Left forelimb (tissue), 1 donor: ENCODE data around the gene MGAT1.
"Not testable (repeated sequence)": the region's sequence is repeated elsewhere in the genome, so short reads cannot be mapped to it uniquely, and the experiment has no call there.

Experiments
- DNase-seq: peaks from one replicate; pipeline ENCODE4 v3.0.0-alpha.2; 2018; ENCODE audit warnings: low spot score

Gene MGAT1

DNA sequence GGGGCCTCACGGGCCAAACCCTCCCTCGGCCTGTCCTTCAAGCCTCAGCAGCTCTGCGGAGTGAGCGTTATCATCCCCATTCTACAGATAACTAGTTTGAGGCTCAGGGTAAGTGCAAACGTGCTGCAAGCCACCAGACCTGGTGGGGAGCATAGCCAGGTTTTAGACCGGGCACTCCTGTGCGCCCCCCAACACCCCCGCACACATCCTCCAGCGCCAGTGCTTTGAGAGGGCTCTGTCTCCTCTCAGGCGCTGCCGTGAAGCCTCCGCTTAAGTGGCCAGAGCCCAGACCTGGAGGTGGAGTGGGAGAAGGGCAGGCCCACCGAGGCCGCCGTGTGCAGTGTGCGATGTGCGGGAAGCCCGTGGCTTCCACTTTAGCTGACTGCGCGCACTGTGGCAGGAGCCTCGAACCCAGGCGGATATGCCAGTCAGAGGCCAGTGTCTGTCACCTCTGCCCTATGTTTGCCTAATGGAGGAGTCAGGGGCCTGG is 1.6 kb upstream of the MGAT1 start:
- DNase-seq, result peak; percentile 33

DNA sequence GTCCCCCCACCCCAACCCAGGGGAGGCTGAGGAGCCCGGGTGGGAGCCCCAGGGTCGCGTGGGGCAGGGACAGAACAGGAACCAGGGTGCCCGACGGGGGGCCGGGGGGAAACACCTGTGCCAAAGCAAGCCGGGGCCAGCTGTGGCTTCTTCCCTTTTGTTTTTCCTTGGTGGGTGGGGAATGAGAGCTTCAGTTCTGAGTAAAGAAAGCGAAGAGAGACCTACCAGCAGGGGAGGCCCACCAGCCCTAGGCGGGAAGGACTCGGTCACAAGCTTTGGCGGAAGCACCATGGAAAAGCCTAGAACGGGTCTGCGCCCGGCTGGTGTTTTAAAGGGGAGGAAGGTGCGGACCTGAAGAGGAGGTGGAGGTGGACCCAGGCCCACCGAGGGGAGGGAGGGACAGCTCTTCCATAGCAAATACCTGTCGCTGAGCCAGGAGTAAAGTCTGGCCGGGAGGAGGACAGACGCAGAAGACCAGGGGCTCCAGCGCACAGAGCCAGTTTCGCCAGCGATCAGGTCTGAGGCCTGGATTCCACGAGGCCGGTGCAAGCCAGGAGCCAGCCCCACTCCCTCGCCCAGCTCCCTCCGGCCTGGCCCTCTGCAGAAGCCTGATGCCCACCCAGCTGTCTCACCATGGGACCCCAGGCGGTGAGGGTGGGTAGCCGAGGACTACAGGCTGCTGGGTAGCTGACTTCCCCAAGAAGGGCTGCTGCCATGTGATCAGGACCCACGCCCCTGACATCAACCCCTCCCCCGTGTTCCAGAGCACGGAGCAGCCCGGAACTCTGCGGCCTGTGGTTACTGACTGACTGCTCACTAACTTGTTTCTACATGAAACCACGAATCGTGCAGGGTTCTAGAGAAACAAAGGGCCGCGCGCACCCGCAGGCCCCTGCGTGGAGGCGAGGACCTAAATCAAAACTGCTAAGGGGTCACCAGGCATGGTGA is 849 bp upstream of the MGAT1 start:
- peak; percentile 69 for DNase-seq

DNA sequence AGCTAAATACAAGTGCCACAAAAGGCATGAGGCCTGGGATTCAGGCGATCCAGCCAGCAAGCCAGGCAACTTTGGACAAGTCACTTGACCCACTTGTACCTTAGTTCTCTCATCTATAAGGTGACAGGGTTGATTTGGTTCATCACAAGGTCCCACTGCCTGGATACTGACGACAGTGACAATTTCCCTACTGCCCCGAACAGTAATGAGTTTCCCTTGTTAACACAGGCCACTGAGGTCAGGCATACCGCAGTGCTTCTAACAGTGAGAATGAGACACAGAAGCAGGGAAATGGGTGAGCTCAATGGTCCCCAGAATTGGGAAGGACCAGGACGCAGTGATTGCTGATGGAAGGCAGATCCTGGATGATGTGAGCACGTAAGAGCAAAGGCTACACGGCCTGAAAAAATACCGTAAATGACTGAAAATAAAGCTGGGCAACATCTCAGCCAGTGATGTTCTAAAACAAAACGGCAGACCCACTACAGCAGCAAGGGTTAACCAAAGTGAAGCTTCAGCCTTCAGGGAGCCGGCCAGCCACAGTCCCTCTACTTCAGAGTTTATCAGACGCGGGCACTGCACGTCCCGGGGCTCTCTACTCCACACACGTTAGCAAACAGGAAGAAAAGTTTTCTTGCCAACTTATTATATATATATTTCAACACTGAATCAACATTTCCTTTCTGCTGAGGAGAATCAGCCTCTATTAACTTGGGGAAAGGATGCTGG is 846 bp downstream of the MGAT1 start:
- no peak for DNase-seq

DNA sequence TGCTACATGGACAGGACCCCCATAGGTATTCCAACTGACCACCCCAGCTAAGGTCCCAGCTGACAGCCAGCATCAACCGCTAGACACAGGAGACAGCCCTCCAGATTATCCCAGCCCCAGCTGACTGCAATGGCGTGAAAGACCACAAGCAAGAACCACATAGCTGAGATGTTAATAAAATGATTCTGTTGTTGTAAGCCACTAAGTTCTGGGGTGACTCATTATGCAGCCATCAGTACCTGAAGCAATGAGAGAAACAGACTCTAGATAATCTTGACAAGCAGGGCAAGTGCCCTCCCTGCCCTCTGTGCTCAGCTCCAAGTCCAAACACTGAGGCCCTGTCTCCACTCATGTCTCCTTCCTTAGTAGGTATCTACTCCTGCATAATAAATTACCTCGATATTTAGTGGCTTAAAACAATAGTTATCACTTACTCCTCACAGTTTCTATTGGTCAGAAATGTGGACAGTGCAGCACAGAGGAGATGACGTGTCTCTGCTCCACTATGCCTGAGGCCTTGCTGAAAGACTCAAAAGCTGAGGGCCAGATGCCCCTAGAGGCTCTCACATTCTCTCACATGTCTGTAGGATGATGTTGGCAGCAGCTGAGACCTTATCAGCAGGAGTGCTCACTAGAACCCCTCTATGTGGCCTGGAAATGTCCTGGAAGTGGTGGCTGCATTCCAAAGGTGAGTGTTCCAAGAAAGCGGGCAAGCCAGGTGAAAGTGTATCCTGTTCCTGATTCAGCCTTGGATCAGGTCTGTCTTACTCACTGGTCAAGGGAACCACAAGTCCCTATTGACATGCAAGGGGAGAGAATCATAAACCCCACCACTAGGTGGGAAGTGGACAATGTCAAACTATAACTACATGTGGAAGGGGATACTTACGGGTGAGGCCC is 2.5 kb downstream of the MGAT1 start:
- DNase-seq, result no peak

DNA sequence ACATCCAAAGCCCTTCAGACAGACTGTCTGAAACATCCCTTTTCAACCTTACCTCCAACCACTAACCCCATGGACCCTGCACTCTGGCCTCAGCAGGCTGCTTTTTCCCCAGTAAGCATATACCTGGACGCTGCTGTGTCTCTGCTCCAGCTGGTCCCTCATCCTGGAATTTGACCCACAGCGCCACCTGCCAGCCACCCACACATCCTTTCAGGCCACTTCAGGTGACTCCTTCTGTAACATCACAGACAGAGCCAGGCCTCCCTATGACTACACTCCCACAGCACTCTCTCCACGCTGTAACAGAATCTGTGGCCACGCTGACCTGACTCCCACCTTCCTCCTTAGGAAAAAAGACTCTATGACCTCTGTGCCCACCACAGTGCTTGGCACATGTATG is 3.4 kb downstream of the MGAT1 start:
- DNase-seq, result no peak

DNA sequence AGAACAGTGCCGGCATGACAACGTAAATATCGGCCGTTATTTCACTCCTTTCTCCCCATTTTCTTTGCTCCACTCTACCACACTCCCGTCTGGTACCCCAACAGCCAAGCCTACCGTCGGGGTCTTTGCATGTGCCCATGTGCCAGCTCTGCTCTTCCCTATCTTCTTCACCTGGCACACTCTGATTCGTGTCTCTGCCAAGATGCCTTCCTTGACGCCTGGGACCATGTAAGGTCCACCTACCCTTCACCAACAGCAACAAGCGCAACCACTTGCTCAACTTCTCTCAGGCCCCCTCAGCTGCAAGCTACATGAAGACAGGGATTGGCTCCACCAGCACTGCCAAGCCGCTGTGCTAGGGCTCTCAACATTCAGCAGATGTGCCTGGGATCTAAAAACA is 4.4 kb downstream of the MGAT1 start:
- no peak for DNase-seq

DNA sequence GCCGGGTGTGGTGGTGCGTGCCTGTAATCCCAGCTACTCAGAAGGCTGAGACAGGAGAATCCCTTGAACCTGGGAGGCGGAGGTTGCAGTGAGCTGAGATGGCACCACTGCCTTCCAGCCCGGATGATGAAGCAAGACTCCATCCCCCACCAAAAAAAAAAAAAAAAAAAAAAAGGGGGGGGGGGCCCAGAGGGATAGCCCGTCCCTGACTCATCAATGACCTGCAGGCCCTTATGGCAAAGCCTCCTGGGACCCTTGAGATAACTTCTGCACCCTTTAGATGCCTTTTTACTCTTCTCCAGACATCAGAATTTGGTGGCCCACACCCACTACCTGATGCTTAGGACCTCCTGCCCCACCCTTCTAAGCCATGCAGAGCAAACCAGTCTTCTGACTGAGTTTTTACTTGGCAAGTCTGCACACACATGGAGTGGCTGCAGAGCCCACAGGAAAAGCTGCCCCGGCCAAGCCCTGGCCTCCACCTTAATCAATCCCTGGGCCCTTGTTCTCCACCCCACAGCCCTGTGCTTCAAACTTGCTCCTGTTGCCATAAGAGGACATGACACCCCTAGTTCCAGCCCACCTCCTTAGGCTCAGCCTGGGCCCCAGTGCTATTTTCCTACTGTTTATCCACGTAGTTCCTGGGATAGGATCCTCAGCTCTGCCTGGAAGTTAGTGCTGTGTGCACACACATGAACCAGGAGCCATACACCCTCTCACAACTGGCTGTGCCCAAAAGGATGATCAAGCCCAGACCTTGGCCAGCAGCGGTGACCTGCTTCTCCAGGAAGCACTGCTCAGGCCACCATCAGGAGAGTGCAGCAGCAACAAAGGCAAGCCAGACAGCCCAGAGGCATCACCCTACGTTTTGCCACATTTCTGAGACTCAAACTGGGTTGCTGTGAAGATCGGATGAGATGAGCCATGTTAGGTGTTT is 5.1 kb downstream of the MGAT1 start:
- DNase-seq, result peak; percentile 15

DNA sequence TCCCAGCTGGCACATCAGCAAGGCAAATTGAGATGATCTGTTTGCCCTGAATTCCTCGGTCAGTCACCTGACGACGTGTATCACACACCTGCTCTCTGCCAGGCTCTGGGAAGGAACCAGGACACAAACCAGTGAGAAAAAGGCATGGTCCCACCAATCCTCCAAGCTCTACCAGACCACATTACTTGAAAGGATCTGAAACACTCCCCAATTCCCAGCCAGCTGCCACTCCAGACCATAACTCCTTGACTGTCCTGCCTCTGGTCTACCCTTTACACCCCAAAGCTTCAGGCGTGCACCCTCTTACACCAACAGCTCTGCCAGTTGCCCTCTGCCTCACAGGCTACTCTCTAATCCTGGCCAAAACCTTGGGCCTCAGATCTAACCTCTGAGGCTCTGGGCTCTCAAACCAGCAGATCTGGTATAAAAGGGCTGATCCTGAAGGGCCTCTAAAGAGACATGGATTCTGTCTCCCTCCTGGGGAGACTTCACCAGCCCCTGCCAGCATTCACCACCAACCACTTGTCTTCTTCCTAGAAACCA is 6.8 kb downstream of the MGAT1 start:
- DNase-seq, result no peak

DNA sequence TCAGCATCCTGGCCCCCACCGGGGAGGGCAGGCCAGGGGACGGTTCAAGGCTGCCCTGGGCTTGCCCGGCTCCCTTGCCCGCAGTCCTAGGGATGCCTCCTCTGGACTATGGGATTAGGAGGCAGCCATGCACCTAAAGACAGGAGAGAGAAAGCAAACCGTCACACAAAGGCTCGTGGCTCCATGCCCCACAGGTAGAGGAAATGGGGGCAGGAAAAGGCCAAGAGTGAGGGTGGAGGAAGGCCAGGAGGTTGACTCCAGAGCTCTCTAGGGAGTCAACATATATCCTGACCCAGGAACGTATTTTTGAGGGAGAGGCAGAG is 9.7 kb downstream of the MGAT1 start:
- no peak for DNase-seq

DNA sequence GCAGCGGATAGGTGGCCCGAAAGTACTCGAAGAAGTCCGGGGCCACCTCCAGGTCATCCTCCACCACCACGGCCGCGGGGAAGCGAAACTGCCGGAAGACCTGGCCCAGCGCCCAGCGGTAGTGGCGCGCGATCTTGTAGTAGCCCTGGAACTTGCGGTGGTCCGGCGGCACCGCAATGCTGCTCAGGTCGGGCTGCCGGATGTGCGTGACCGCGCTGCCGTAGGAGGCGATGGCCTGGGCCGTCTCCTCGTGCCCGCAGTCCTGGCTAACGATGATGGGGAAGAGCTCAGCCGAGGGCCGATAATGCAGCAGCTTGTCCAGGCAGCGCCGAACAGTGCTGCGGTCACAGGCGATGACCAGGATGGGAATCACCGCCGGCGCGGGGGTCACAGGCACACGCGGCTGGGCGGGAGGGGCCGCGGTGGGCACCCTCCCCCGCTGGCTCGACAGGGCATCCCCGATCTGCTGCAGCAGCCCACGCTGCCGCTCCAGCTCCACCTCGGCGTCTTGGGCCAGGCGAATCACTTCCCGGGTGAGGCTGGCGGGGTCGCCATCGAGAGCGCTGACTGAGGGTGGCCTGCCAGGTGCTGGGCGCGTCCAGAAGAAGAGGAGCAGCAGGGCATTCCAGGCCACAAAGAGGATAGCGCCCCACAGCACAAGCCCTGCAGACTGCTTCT is 10.2 kb downstream of the MGAT1 start:
- no peak for DNase-seq

DNA sequence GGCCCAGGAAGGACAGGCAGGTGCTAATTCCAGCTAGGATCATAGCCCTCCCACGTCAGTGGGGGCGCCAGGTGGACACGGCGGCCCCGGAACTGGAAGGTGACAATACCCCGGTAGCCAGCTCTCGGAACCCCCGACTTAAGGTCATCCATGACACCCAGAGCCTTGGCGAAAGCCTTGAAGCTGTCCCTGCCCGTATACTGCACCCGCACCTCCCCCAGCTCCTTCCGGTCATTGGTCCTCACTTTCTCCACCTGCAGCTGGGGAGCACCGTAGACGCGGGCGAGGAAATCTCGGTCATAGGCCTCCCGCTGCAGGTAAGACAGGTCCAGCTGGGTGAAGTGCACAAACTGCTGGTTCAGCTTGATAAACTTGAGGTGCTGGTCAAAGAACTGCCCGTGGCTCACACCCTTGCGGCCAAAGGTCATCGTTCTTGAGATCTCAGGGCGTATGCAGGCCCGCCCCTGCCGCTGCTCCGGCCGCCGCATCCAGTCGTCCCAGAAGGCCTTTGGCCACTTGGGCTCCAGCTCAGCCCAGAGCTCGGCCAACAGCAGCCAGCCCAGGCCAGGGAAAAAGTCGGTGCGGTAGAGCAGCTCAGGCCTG is 10.9 kb downstream of the MGAT1 start:
- DNase-seq, result no peak

DNA sequence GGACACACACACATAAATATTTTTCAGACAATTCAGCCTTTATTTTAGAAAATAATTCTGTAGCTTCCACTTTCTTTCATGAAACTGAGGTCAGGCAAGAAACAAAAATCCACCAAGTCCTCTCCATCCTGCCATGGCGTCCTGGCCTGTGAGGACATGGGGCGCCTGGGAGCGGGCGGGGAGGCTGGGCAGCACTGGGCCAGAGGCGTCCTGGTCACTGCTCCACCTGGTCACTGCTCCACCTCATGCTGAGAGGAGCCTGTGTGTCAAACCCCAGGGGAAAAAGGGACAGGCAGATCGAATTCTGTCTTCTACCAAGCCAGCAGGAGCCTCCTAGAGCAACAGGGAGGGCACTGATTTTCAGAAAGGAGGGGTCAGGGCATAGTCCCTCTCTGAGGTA is 12.1 kb downstream of the MGAT1 start:
- DNase-seq, result no peak

DNA sequence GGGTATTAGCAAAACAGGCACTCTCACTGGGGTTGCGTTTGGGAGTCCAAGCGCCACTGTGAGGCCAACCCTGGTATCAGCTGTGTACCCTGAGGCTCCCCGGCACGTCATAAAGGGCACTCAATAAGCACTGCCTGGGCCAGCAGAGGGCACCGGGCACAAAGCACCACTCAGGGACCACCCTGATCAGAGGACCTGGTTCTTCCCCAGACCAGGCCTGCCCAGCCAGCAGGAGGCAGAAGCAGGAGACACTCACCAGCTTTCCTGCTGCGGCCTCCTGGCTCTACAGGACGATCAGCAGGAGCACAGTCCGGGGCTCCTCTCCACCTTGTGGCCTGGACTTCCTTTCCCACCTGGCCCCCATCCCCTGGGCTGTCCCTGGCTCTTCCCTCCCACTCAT is 12.6 kb downstream of the MGAT1 start:
- no peak for DNase-seq

DNA sequence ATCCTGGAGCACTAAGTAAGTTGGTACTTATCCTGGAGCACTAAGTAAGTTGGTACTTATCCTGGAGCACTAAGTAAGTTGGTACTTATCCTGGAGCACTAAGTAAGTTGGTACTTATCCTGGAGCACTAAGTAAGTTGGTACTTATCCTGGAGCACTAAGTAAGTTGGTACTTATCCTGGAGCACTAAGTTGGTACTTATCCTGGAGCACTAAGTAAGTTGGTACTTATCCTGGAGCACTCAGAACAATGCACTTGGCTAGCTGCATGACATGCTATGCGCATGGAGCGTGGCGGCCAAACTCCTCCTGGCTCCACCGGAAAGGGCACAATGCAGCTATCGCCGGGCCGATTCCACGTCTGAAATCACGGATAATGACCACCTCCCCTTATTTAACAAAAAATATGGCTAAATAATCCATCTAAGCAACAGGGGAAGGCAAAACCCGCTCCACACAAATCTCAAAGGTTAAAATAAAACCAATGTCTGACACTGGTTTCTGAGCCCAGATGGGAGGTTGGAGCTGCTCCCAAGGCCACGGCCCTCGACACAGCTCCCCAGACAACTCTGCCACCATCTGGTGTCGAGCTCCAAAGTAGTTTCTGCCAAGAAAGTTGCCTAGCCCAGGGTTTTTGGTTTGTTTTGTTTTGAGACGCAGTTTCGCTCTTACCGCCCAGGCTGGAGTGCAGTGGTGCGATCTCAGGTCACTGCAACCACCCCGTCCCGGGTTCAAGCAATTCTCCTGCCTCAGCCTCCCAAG is 13.8 kb downstream of the MGAT1 start:
- not testable (repeated sequence) for DNase-seq

DNA sequence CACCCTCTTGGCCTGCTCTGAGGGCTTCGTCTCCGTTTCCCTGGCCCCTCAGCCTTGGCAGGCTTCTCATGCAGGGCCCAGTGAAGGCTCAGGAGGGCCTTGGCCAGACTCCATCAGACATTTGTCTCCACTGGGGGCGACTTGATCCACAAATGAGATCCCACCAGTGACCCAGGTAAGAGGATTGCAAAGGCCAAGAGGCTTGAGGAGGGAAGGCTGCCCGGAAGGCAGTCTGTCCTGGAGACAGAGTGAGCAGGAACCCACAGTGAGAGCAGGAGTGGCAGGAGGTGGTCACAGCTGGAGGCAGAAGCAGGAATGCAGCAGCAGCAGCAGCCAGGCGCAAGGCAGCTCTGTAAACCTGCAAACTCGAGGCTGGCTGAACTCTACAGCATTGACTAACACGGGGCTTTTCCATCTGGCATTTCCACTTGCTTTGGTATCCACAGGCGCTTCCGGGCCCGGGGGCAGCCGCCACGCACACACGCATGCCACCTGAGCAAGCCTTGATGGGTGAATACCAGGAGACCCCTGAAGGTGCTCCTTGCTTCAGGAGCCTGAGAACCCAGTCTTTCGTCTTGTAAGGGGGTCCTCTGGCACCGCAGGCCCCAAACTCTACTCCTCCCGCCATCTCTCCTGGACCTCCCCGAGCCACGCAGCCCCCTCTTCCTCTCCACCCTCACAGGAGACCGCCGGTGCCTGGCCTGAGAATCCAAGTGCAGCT is 14.7 kb downstream of the MGAT1 start:
- no peak for DNase-seq

DNA sequence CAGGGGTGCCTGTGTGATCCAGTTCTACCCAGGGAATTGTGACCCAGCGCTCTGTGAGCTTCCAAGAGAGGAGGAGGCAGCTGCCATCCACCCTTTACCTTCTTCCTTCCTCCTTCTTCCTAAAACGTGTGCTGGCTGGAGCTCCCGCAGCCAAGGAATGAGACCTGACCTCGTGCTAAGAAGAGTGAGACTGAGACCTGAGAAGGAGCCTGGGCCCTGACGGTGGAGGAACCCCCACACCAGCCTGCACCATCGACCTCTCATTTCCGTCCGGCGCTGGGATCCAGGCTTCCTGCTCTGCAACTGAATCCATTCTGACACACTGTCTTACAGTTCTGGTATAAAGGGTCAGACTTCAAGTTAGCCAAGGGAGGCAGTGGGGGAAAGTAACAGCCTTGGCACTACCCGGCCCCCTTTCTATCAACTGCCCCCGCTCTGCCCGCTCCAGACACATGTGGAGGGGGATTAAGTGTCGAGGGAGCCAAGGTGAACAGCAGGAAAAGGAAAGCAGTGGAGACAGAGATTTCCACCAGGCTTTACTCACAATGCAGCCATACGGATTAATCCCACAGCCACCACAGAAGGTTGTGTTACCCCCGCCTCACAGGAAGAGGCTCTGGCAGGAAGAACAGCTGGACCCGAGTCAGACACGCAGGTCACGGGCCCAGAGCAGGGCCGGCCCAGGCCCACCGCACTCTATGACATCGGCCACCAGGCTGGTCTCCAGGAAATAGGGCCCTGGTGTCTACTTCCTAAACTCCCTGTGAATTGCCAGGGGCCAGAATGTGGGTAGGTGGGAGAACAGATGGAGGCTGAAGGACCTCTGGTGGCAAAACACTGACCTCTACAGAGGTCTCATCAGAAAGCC is 15.8 kb downstream of the MGAT1 start:
- no peak for DNase-seq

DNA sequence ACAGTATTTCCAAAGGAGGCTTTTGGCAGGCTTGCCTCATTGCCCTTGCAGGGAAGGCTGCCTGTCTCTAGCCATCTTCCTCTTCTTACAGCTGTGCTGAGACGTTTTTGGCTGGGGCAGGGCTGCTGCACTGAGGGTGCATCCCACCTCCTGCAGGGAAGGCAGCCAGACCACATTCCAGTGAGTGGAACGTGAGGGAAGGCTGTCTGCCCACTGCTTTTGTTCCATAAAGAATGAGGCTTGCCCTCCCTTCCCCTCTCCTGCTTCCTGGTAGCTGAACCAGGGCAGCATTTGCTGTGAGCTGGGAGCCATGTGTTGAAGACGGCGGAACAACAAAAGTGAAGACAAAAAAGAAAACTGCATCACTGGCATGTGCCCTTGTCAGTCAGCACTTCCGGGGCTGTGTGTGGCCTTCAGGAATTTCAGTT is 16.8 kb downstream of the MGAT1 start:
- DNase-seq, result peak; percentile 82
